Ramos (cell line): ENCODE data around the gene ABCA1.
"Not testable (repeated sequence)": the region's sequence is repeated elsewhere in the genome, so short reads cannot be mapped to it uniquely, and the experiment has no call there.

Source experiments
- in situ Hi-C: fragments of 300-500 bp; cut with MboI; formaldehyde crosslinking; loops from one replicate; pipeline ENCODE4 v1.14.3; 2022; ENCODE audit warnings: low sequenced_read_pairs; ENCODE audit not compliant: unreplicated experiment

ABCA1 gene

DNA sequence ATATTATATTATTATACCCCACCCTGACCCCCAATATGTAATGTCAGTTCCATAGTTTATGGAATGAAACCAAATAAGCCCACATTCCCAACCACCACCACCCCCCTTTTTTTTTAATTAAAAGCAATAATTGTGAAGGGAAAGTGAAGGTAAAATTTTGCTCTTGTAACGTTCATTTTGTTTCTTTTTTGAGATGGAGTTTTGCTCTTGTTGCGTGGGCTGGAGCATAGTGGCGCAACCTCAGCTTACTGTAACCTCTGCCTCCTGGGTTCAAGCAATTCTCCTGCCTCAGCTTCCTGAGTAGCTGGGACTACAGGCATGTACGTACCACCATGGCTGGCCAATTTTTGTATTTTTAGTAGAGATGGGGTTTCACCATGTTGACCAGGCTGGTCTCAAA is 30.1 kb upstream of the ABCA1 start:
- in situ Hi-C loops, result not testable (repeated sequence)

GRCh38 chr9:104951487-104951886 is 23.5 kb upstream of the ABCA1 start:
- in situ Hi-C loops, result no loop called here

DNA sequence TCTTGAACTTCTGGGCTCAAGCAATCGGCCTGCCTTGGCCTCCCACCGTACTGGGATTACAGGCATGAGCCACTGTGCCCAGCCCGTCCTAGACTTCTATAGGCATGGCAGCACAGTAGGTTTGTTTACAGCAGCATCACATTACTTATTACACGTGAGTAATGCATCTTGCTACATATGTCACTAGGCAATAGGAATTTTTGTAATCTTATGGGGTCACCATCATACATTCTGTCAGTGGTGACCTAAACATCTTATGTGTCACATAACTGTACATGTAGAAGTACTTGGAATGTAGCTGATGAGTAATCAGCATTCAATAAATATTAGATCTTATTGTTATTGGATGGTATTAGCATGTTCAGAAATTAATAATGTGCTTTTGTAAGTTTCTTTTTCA is 22.9 kb upstream of the ABCA1 start:
- in situ Hi-C loops, result no loop called here

DNA sequence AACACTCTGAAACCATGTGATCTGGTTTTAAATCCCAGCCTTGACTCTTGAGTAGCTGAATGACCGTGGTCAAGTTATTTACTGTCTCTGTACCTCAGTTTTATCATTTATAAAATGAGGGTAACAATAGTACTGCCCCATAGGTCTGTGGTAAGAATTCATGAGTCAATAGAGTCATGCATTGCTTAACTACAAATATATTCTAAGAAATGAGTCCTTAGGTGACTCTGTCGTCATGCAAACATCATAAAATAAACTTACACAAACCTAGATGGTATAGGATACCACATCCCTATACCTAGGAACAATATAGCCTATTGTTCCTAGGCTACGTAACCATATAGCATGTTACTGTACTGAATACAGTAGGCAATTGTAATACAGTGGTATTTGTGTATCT is 20.3 kb upstream of the ABCA1 start:
- in situ Hi-C loops, result no loop called here

DNA sequence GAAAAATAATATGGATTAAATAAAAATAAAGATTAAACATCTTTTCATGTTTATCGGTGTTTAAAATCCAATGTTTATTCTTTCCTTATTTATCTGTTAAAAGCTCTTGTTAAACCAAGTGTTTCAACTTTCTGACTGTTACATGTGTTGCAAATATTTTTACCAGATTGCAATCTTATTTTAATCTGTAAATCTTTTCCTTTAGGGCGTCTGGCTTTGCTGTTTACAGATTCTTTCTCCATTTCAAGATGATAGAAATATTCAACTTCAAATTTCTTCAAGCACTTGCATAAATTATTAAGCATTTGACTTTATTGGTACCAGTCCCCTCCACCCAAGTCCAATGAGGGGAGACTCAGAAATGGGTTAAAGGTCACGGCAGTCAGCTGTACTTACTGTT is 16.9 kb upstream of the ABCA1 start:
- in situ Hi-C loops, result no loop called here

DNA sequence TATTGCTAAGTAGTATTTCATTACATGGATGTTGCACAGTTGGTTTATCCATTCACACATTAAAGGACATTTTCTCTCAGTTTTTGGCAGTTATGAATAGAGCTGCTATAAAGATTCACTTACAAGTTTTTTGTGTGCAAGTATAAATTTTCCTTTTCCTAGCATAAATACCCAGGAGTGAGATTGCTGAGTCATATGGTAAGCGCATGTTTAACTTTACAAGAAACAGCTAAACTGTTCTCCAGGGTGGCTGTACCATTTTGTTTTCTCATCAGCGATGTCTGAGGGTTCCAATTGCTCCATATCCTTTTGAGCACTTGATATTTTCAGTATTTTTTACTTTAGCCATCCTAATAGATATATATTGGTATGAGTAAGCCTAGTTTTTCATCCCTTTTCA is 16.4 kb upstream of the ABCA1 start:
- in situ Hi-C loops, result no loop called here

DNA sequence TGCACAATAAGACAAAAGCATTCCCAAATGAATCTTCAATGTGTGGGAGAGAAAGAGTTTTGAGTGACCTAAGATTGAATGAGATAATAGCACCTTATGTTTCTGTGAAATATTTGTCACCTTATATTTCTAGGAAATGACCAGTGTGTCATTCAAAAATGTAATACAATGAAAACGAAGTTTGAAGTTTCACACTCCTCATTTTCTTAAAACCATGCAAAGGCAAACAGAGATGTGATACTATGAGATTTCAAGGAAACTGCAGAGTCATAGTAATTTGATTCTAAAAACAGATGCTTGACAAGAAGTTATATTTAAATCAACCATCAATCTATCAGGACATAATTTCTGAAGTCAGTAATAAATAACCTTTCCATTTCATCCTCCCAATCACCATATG is 13.6 kb upstream of the ABCA1 start:
- in situ Hi-C loops, result no loop called here

DNA sequence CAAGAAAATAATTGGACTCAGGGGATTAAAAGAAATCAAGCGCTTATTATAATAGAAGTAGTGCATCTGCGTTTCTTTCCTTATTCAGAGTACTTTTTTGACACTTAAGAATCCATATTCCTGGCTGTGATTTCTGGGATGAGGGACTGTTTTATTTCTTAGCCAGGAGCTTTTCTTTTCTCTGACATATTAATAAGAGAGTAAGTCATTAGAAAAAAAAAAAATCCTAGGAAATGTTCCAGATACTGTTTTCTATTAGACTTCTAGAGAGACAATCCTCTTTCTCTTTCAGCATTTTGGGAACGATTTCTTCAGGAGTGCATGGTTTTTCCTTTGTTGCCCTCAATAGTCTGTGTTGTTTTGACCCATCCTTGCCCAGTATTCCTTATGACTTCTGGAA is 8.3 kb upstream of the ABCA1 start:
- in situ Hi-C loops, result no loop called here

GRCh38 chr9:104935501-104935810 is 7.5 kb upstream of the ABCA1 start:
- in situ Hi-C loops, result not testable (repeated sequence)

- in situ Hi-C loops, result loop anchor here (5.0 kb wide), 1 partner anchor 32 kb away; no protein-coding TSS in a partner anchor
Measured at GRCh38 chr9:104934691-104935500, 6.9 kb upstream of the ABCA1 start.

- in situ Hi-C loops, result loop anchor here (5.0 kb wide), 1 partner anchor 34 kb away; no protein-coding TSS in a partner anchor
Measured at GRCh38 chr9:104933091-104933490, 5.1 kb upstream of the ABCA1 start.

DNA sequence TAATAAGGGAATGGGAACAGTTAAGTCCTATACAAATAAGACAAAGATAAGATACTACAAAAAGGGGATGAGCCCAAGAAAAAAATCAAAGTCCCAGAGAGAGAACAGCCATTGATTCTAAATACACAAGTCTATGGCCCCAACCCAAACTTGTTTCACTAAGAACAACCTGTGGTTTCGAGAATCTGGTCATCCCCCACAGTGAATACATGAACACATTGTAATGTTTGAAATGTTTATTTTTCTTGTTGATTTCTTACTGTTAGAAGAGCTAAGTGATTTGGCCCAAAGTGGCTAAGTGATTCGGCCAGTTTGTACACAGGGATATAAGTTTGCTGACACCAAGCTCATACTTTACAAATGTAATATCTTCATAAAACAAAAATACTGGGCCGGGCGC is 3.3 kb upstream of the ABCA1 start:
- in situ Hi-C loops, result loop anchor here (5.0 kb wide), 1 partner anchor 36 kb away; no protein-coding TSS in a partner anchor

DNA sequence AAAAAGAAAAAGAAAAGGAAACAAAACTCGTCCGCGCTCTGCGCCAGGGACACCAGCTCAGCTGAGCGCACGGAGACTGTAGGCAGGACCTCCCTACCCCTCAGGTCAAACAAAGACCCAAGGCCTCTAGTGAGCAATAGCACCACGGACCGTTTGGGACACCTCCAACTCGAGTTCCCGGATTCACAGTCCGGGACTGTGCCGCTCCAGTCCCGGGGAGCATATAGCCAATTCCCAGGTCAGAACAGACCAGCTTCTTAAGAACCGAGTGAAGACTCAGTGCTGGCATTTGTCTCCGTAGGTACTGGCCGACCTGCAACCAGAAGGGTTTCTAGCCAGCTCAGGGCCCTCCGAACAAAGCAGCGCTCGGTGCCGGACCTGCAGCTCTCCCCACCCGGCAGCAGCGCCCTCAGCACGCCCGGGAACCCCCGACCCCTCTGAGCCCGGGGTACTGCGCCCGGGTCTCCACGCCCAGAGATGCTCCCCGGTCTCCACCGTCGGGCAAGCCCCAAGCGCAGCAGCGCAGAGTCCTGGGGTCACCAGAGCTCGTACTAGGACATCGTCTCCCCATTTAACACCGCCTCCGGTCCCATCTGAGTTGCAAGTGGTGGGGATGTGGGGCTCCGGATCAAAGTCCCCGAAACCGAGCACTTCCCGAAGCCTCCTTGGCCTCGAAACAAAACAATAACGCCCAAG is 591 bp downstream of the ABCA1 start:
- in situ Hi-C loops, result no loop called here

DNA sequence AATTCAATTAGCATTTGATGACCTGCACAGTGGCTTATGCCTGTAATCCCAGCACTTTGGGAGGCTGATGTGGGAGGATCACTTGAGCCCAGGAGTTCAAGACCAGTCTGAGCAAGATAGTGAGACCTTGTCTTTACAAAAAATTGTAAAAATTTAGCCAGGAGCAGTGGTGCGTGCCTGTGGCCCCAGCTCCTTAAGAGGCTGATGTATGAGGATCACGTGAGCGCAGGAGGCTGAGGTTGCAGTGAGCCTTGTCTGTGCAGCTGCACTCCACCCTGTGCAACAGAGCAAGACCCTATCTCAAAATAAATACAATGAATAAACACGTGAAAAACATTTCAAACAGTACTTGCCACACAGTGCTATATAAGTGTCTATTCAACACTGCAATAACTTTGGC is 4.2 kb downstream of the ABCA1 start:
- in situ Hi-C loops, result loop anchor here (5.0 kb wide), 1 partner anchor 324 kb away; no protein-coding TSS in a partner anchor

DNA sequence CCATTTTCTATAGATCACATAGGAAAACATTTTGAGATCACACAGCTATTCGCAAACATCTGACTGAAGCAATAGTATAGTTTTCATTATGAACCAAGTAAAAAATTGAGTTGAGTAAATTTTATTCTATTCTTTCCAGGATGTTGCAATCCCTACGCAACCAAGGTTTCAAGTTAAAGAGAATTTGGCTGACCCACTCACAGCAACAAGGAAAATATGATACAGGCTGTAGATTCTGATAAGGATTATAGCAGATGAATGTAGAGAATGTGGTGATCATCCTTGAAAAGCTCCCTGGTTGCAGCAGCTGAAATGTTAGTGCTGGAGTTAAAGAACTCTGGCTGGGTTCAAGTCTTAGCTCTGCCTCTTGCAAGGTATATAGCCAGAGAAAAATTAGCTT is 4.7 kb downstream of the ABCA1 start:
- in situ Hi-C loops, result loop anchor here (5.0 kb wide), 1 partner anchor 324 kb away; no protein-coding TSS in a partner anchor

DNA sequence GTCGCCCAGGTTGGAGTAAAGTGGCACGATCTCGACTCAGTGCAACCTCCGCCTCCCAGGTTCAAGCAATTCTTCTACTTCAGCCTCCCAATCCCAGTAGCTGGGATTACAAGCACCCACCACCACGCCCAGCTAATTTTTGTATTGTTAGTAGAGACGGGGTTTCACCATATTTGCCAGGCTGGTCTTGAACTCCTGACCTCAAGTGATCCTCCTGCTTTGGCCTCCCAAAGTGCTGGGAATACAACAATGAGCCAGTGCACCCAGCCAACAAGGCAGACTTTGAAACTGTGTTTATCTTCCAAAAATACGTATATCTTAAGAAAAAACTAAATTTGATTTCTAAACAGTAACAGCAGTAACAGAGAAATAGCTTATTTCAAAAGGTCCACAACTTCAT is 5.2 kb downstream of the ABCA1 start:
- in situ Hi-C loops, result loop anchor here (5.0 kb wide), 1 partner anchor 325 kb away; no protein-coding TSS in a partner anchor

GRCh38 chr9:104921067-104921741 is 6.8 kb downstream of the ABCA1 start:
- in situ Hi-C loops, result loop anchor here (5.0 kb wide), 1 partner anchor 326 kb away; no protein-coding TSS in a partner anchor

DNA sequence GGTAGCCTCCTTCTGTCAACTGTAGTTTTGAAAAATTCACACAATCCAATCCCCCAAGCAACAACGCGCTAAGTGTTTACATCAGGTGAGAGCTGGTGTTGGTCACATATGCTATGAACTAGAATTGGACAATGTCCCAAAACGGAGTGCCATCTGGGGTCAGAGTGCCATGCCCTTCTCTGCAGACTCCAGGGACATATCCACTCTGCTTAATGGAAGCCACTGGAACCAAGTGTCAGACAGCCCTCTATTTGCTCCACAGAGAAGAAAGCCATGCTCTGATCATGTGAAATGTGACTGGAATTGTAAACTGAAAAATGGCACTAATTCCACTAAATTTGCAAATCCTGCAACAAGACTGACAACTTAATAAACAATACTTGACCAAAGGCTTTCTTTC is 12.2 kb downstream of the ABCA1 start:
- in situ Hi-C loops, result no loop called here

DNA sequence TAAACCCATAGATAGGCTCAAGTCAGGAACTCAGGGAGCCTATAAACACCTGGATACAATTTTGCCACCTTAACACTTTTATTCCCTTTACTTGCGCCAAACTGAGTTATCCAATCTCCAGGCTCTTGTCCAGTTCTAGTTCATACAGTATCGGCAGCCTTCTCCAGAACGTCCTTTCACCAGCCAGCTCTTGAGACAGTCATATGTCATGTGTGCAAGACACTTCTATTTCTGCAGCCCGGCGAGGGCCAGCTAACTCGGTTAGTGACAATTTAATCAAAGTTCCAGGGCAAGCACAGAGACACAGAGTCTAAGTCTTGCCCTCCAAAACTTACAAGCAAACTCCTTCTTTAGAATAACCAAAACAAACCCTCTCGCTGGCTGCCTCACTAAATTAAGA is 12.9 kb downstream of the ABCA1 start:
- in situ Hi-C loops, result no loop called here

- in situ Hi-C loops, result no loop called here
Measured at GRCh38 chr9:104914466-104914865, 13.5 kb downstream of the ABCA1 start.

GRCh38 chr9:104912606-104913005 is 15.3 kb downstream of the ABCA1 start:
- in situ Hi-C loops, result no loop called here
